Gastroesophageal sphincter (tissue), 4 donors: ENCODE results near the gene UPP2. TPM values are rescaled to one million over a fixed set of nuclear protein-coding genes. Genes with fewer than 3 reads are reported as not detected.
A peak's percentile ranks its signal among the peaks of the same experiment; 100 is the strongest.

ENCODE experiments used
- ATAC-seq: fragments of 150-250 bp; one replicate; pipeline ENCODE4 v1.9.1; 2016; ENCODE audit warnings: mild to moderate bottlenecking, moderate library complexity
- H3K27ac ChIP-seq, 4 donors: fragments of 200-600 bp; sonication (generic) in 3 of 4; 1 replicate in 3 of 4; 2 replicates in 1 of 4; pipeline ENCODE4 v1.5.1; 2016 to 2019
- H3K27me3 ChIP-seq: fragments of 200-600 bp; sonication (generic); one replicate; pipeline ENCODE4 v1.5.1; 2019
- H3K36me3 ChIP-seq, 2 donors: fragments of 200-600 bp; sonication (generic); one replicate each; pipeline ENCODE4 v1.5.1; 2019; ENCODE audit warnings: control low read depth in 1 of 2
- H3K4me1 ChIP-seq, 3 donors: fragments of 200-600 bp; sonication (generic); 1 replicate in 2 of 3; 2 replicates in 1 of 3; pipeline ENCODE4 v1.5.1; 2016 to 2019; ENCODE audit warnings: control low read depth in 2 of 3
- H3K4me3 ChIP-seq, 2 donors: fragments of 200-600 bp; sonication (generic); one replicate each; pipeline ENCODE4 v1.5.1; 2019; ENCODE audit warnings: mild to moderate bottlenecking in 1 of 2, moderate library complexity in 1 of 2
- H3K9me3 ChIP-seq, 3 donors: fragments of 200-600 bp; sonication (generic); one replicate each; pipeline ENCODE4 v1.5.1; 2017 to 2019; ENCODE audit warnings: control low read depth in 2 of 3
- CTCF ChIP-seq, 4 experiments: fragments of 200-600 bp in 2 of 4; fragments of 450-650 bp in 2 of 4; sonication (generic) in 1 of 4; IDR thresholded peaks; one replicate each; pipeline ENCODE4 v1.5.1; 2017 to 2019; ENCODE audit warnings: antibody characterized with exemption in 4 of 4, mild to moderate bottlenecking in 2 of 4, moderate library complexity in 2 of 4
- EP300 ChIP-seq: sonication (generic); formaldehyde crosslinking; IDR thresholded peaks from one replicate; pipeline ENCODE4 v1.6.1; 2017; ENCODE audit warnings: antibody characterized with exemption, mild to moderate bottlenecking
- POLR2A ChIP-seq, 2 donors: fragments of 450-650 bp; IDR thresholded peaks; one replicate each; pipeline ENCODE4 v1.6.1; 2017; ENCODE audit warnings: antibody characterized with exemption in 2 of 2, mild to moderate bottlenecking in 2 of 2, moderate library complexity in 1 of 2
- POLR2AphosphoS5 ChIP-seq: sonication (generic); formaldehyde crosslinking; IDR thresholded peaks from one replicate; pipeline ENCODE4 v1.6.1; 2017; ENCODE audit warnings: antibody characterized with exemption
- WGBS, 2 donors: methylation state at CpG; one replicate each; pipeline ENCODE4 v1.1.5; 2018; ENCODE audit warnings: low coverage in 1 of 2; 5-methylcytosine and 5-hydroxymethylcytosine counted together
- total RNA-seq, 4 donors: library from RNA; depleted of rRNA; stranded (reverse); fragments of >200 nt; gene quantifications; one replicate each; pipeline ENCODE4 v1.1.0, GENCODE V29; 2016

The UPP2 gene
- total RNA-seq, 4 donors from 2014 or later = 0.35 TPM; not detected in 3

GRCh38 chr2:158174495-158174894 lies 72.8 kb downstream of the UPP2 start:
- peaks cover 0 to 3% (median 0%) of the 10 kb centered on the region in 3 donors for H3K4me1 ChIP-seq
- no peak overlapping the region for H3K4me3 ChIP-seq
- H3K27me3 ChIP-seq = no peaks in the 10 kb centered on the region
- WGBS, 2 donors = 57 to 58% methylated on average over 1 of the region's 1 CpG
- no peaks in the 10 kb centered on the region for H3K36me3 ChIP-seq
- H3K9me3 ChIP-seq = no peaks in the 10 kb centered on the region
- no peak for ATAC-seq
- no peak for TF ChIP-seq POLR2AphosphoS5
- no peak for TF ChIP-seq CTCF (IDR thresholded peaks at IDR 0.05)
- TF ChIP-seq POLR2A (IDR thresholded peaks at IDR 0.05) = no peak
- TF ChIP-seq EP300 = no peak
- no peak overlapping the region for H3K27ac ChIP-seq

- Histone ChIP-seq H3K27ac (no peak overlapping the region), H3K27me3 (no peaks in the 10 kb centered on the region), H3K36me3 (no peaks in the 10 kb centered on the region), H3K4me1 (peaks cover 0 to 7% (median 0%) of the 10 kb centered on the region in 3 donors), H3K4me3 (no peak overlapping the region), H3K9me3 (no peaks in the 10 kb centered on the region)
- 90 to 96% methylated on average over 3 to 5 of the region's 5 CpGs for WGBS, 2 donors
- TF ChIP-seq POLR2AphosphoS5 (no peak), EP300 (no peak), POLR2A (IDR thresholded peaks at IDR 0.05) (no peak), CTCF (IDR thresholded peaks at IDR 0.05) (no peak)
- no peak for ATAC-seq
Measured at GRCh38 chr2:158174956-158175355, 73.3 kb downstream of the UPP2 start.

- no peak overlapping the region for H3K27ac ChIP-seq
- no peaks in the 10 kb centered on the region for H3K27me3 ChIP-seq
- no peak for ATAC-seq
- H3K9me3 ChIP-seq = no peaks in the 10 kb centered on the region
- no peak for TF ChIP-seq POLR2A (IDR thresholded peaks at IDR 0.05)
- no peak for TF ChIP-seq EP300
- no peak for TF ChIP-seq CTCF (IDR thresholded peaks at IDR 0.05)
- TF ChIP-seq POLR2AphosphoS5 = no peak
- H3K4me3 ChIP-seq = no peak overlapping the region
- 34 to 45% methylated on average over 3 of the region's 3 CpGs for WGBS, 2 donors
- peaks cover 0 to 7% (median 0%) of the 10 kb centered on the region in 3 donors for H3K4me1 ChIP-seq
- no peaks in the 10 kb centered on the region for H3K36me3 ChIP-seq
Measured at GRCh38 chr2:158178646-158179045, 77.0 kb downstream of the UPP2 start.

GRCh38 chr2:158179660-158180059 lies 78.0 kb downstream of the UPP2 start:
- 8 to 20% methylated on average over 2 of the region's 2 CpGs for WGBS, 2 donors
- H3K4me3 ChIP-seq = no peak overlapping the region
- no peak for ATAC-seq
- no peak for TF ChIP-seq POLR2A (IDR thresholded peaks at IDR 0.05)
- peak in 1 of 4 experiments; percentile 33 for TF ChIP-seq CTCF (IDR thresholded peaks at IDR 0.05)
- TF ChIP-seq POLR2AphosphoS5 = no peak
- H3K36me3 ChIP-seq = no peaks in the 10 kb centered on the region
- no peaks in the 10 kb centered on the region for H3K27me3 ChIP-seq
- no peaks in the 10 kb centered on the region for H3K9me3 ChIP-seq
- H3K27ac ChIP-seq = no peak overlapping the region
- H3K4me1 ChIP-seq = peaks cover 0 to 7% (median 0%) of the 10 kb centered on the region in 3 donors

- H3K9me3 ChIP-seq = no peaks in the 10 kb centered on the region
- H3K4me1 ChIP-seq = peaks cover 0 to 7% (median 0%) of the 10 kb centered on the region in 3 donors
- no peak overlapping the region for H3K4me3 ChIP-seq
- no peak for TF ChIP-seq EP300
- no peak for TF ChIP-seq POLR2AphosphoS5
- TF ChIP-seq POLR2A (IDR thresholded peaks at IDR 0.05) = no peak
- no peak for TF ChIP-seq CTCF (IDR thresholded peaks at IDR 0.05)
- no peaks in the 10 kb centered on the region for H3K27me3 ChIP-seq
- H3K27ac ChIP-seq = no peak overlapping the region
- WGBS, 2 donors = 92% methylated on average over 2 of the region's 2 CpGs; no CpG with 5 or more reads in 1 of the 2 donors
- H3K36me3 ChIP-seq = no peaks in the 10 kb centered on the region
- no peak for ATAC-seq
Measured at GRCh38 chr2:158181171-158181570, 79.5 kb downstream of the UPP2 start.
